Duodenal mucosa (tissue), 2 donors: Measurements from ENCODE around the gene ZBTB20.

Experiments
- H3K27ac ChIP-seq: one replicate; pipeline ENCODE4 v1.7.0; 2013; ENCODE audit warnings: low read depth, low read length
- H3K27me3 ChIP-seq, 2 donors: one replicate each; pipeline ENCODE4 v1.7.0; 2013; ENCODE audit warnings: low read length in 2 of 2, control low read depth in 1 of 2; ENCODE audit not compliant: insufficient read depth in 2 of 2, control insufficient read depth in 1 of 2
- H3K36me3 ChIP-seq, 2 donors: one replicate each; pipeline ENCODE4 v1.7.0; 2013; ENCODE audit warnings: low read length in 2 of 2, control low read depth in 1 of 2; ENCODE audit not compliant: insufficient read depth in 2 of 2, control insufficient read depth in 1 of 2
- H3K4me1 ChIP-seq, 2 donors: one replicate each; pipeline ENCODE4 v1.7.0; 2013; ENCODE audit warnings: low read length in 2 of 2, control low read depth in 1 of 2; ENCODE audit not compliant: insufficient read depth in 2 of 2, control insufficient read depth in 1 of 2
- H3K4me3 ChIP-seq, 2 donors: one replicate each; pipeline ENCODE4 v1.7.0; 2013; ENCODE audit warnings: low read length in 2 of 2, low read depth in 1 of 2
- H3K9ac ChIP-seq, 2 donors: one replicate each; pipeline ENCODE4 v1.7.0; 2013; ENCODE audit warnings: low read length in 2 of 2, low read depth in 1 of 2
- H3K9me3 ChIP-seq, 2 donors: one replicate each; pipeline ENCODE4 v1.7.0; 2013; ENCODE audit warnings: low read length in 2 of 2, control low read depth in 1 of 2; ENCODE audit not compliant: control insufficient read depth in 1 of 2

ZBTB20 gene

GRCh38 chr3:114879059-114880031, 267.7 kb downstream of the ZBTB20 start:
- no peaks in the 10 kb centered on the region for H3K36me3 ChIP-seq
- no peak overlapping the region for H3K27ac ChIP-seq
- H3K4me3 ChIP-seq = no peak overlapping the region
- H3K27me3 ChIP-seq = no peaks in the 10 kb centered on the region
- no peak overlapping the region for H3K9ac ChIP-seq
- H3K4me1 ChIP-seq = peaks cover 0 to 6% of the 10 kb centered on the region in 2 donors
- H3K9me3 ChIP-seq = no peaks in the 10 kb centered on the region

GRCh38 chr3:114878114-114878839, 268.8 kb downstream of the ZBTB20 start:
- H3K9ac ChIP-seq = no peak overlapping the region
- peaks cover 0 to 11% of the 10 kb centered on the region in 2 donors for H3K4me1 ChIP-seq
- no peaks in the 10 kb centered on the region for H3K36me3 ChIP-seq
- H3K27me3 ChIP-seq = no peaks in the 10 kb centered on the region
- H3K27ac ChIP-seq = no peak overlapping the region
- H3K9me3 ChIP-seq = no peaks in the 10 kb centered on the region
- no peak overlapping the region for H3K4me3 ChIP-seq

- Histone ChIP-seq H3K27me3 (no peaks in the 10 kb centered on the region), H3K36me3 (no peaks in the 10 kb centered on the region), H3K4me1 (peaks cover 0 to 15% of the 10 kb centered on the region in 2 donors), H3K4me3 (no peak overlapping the region), H3K27ac (no peak overlapping the region), H3K9ac (no peak overlapping the region), H3K9me3 (no peaks in the 10 kb centered on the region)
These were observed 269.5 kb downstream of the ZBTB20 start for GRCh38 chr3:114877378-114878113.

- H3K9ac ChIP-seq = no peak overlapping the region
- peaks cover 0 to 21% of the 10 kb centered on the region in 2 donors for H3K4me1 ChIP-seq
- no peak overlapping the region for H3K27ac ChIP-seq
These were observed 272.5 kb downstream of the ZBTB20 start for GRCh38 chr3:114874522-114874971.

GRCh38 chr3:114873591-114873990, 273.5 kb downstream of the ZBTB20 start:
- Histone ChIP-seq H3K36me3 (no peaks in the 10 kb centered on the region), H3K27me3 (no peaks in the 10 kb centered on the region), H3K9ac (no peak overlapping the region), H3K4me3 (no peak overlapping the region), H3K9me3 (no peaks in the 10 kb centered on the region), H3K27ac (no peak overlapping the region), H3K4me1 (peaks cover 0 to 21% of the 10 kb centered on the region in 2 donors)

More at GRCh38 chr3:114874522-114874971, 272.5 kb downstream of the ZBTB20 start:
- no peak overlapping the region for H3K4me3 ChIP-seq
- H3K36me3 ChIP-seq = no peaks in the 10 kb centered on the region
- no peaks in the 10 kb centered on the region for H3K27me3 ChIP-seq
- H3K9me3 ChIP-seq = no peaks in the 10 kb centered on the region

- H3K9me3 ChIP-seq = no peaks in the 10 kb centered on the region
- H3K4me1 ChIP-seq = peaks cover 0 to 21% of the 10 kb centered on the region in 2 donors
- H3K4me3 ChIP-seq = no peak overlapping the region
- H3K27ac ChIP-seq = no peak overlapping the region
- no peaks in the 10 kb centered on the region for H3K27me3 ChIP-seq
- no peaks in the 10 kb centered on the region for H3K36me3 ChIP-seq
- H3K9ac ChIP-seq = no peak overlapping the region
These were observed 274.5 kb downstream of the ZBTB20 start for GRCh38 chr3:114872588-114872987.

- Histone ChIP-seq H3K4me3 (no peak overlapping the region), H3K4me1 (peaks cover 0 to 21% of the 10 kb centered on the region in 2 donors), H3K27ac (no peak overlapping the region)
These were observed 275.0 kb downstream of the ZBTB20 start for GRCh38 chr3:114872050-114872449.

GRCh38 chr3:114867835-114868503, 279.1 kb downstream of the ZBTB20 start:
- Histone ChIP-seq H3K27me3 (no peaks in the 10 kb centered on the region), H3K4me3 (no peak overlapping the region), H3K9me3 (no peaks in the 10 kb centered on the region), H3K36me3 (no peaks in the 10 kb centered on the region), H3K9ac (no peak overlapping the region), H3K27ac (no peak overlapping the region), H3K4me1 (peaks cover 0 to 19% of the 10 kb centered on the region in 2 donors)

More at GRCh38 chr3:114872050-114872449, 275.0 kb downstream of the ZBTB20 start:
- Histone ChIP-seq H3K9me3 (no peaks in the 10 kb centered on the region), H3K27me3 (no peaks in the 10 kb centered on the region), H3K9ac (no peak overlapping the region), H3K36me3 (no peaks in the 10 kb centered on the region)

- Histone ChIP-seq H3K4me1 (peaks cover 0 to 14% of the 10 kb centered on the region in 2 donors), H3K4me3 (no peak overlapping the region), H3K27me3 (no peaks in the 10 kb centered on the region), H3K27ac (no peak overlapping the region), H3K9ac (no peak overlapping the region), H3K36me3 (no peaks in the 10 kb centered on the region), H3K9me3 (no peaks in the 10 kb centered on the region)
These were observed 279.7 kb downstream of the ZBTB20 start for GRCh38 chr3:114867359-114867758.
